ENCODE data around the gene NF2.

The NF2 gene

GRCh38 chr22:29720811-29721323, 117.4 kb downstream of the NF2 start:
- no peaks in the 10 kb centered on the region for H3K9me3 ChIP-seq (ENCODE audit: insufficient read depth, low read depth, low read length)
- no peaks in the 10 kb centered on the region for H3K9me2 ChIP-seq (replicated peaks; ENCODE audit: low read depth, low read length)
- H3K4me3 ChIP-seq (ENCODE audit: low read length, poor library complexity, severe bottlenecking): no peak overlapping the region
- H3K27me3 ChIP-seq (ENCODE audit: insufficient read depth, low read length, poor library complexity, severe bottlenecking): no peaks in the 10 kb centered on the region
- H3K79me2 ChIP-seq (ENCODE audit: insufficient read depth, low read length): no peaks in the 10 kb centered on the region
- H3K4me1 ChIP-seq (ENCODE audit: insufficient read depth, low read length, poor library complexity, severe bottlenecking): no peaks in the 10 kb centered on the region
- H4K20me1 ChIP-seq (ENCODE audit: insufficient read depth, low read length, poor library complexity, severe bottlenecking): no peaks in the 10 kb centered on the region
- H3K9ac ChIP-seq (ENCODE audit: low read depth, low read length, poor library complexity, severe bottlenecking): no peak overlapping the region
- H3K4me2 ChIP-seq (ENCODE audit: low read depth, low read length, poor library complexity, severe bottlenecking): no peak overlapping the region
- no peak for TF ChIP-seq EZH2phosphoT487 (IDR thresholded peaks at IDR 0.05; ENCODE audit: borderline replicate concordance)
- TF ChIP-seq, protein P1, sequence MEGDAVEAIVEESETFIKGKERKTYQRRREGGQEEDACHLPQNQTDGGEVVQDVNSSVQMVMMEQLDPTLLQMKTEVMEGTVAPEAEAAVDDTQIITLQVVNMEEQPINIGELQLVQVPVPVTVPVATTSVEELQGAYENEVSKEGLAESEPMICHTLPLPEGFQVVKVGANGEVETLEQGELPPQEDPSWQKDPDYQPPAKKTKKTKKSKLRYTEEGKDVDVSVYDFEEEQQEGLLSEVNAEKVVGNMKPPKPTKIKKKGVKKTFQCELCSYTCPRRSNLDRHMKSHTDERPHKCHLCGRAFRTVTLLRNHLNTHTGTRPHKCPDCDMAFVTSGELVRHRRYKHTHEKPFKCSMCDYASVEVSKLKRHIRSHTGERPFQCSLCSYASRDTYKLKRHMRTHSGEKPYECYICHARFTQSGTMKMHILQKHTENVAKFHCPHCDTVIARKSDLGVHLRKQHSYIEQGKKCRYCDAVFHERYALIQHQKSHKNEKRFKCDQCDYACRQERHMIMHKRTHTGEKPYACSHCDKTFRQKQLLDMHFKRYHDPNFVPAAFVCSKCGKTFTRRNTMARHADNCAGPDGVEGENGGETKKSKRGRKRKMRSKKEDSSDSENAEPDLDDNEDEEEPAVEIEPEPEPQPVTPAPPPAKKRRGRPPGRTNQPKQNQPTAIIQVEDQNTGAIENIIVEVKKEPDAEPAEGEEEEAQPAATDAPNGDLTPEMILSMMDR (conservative IDR thresholded peaks at IDR 0.05; ENCODE audit: low read length): no peak
- no peak overlapping the region for H2AFZ ChIP-seq (ENCODE audit: low read length)
- H3K36me3 ChIP-seq (ENCODE audit: insufficient read depth, low read length): no peaks in the 10 kb centered on the region
- H3F3A ChIP-seq (ENCODE audit: low read depth): no peaks in the 10 kb centered on the region

- Histone ChIP-seq H3K79me2 (ENCODE audit: insufficient read depth, low read length) (no peaks in the 10 kb centered on the region), H3K4me2 (ENCODE audit: low read depth, low read length, poor library complexity, severe bottlenecking) (no peak overlapping the region), H3K9ac (ENCODE audit: low read depth, low read length, poor library complexity, severe bottlenecking) (no peak overlapping the region), H3K9me3 (ENCODE audit: insufficient read depth, low read depth, low read length) (no peaks in the 10 kb centered on the region), H3K4me1 (ENCODE audit: insufficient read depth, low read length, poor library complexity, severe bottlenecking) (no peaks in the 10 kb centered on the region), H3K36me3 (ENCODE audit: insufficient read depth, low read length) (no peaks in the 10 kb centered on the region), H3K27me3 (ENCODE audit: insufficient read depth, low read length, poor library complexity, severe bottlenecking) (no peaks in the 10 kb centered on the region), H2AFZ (ENCODE audit: low read length) (no peak overlapping the region), H3K9me2 (replicated peaks; ENCODE audit: low read depth, low read length) (no peaks in the 10 kb centered on the region), H4K20me1 (ENCODE audit: insufficient read depth, low read length, poor library complexity, severe bottlenecking) (no peaks in the 10 kb centered on the region), H3F3A (ENCODE audit: low read depth) (no peaks in the 10 kb centered on the region), H3K4me3 (ENCODE audit: low read length, poor library complexity, severe bottlenecking) (no peak overlapping the region)
- no peak for TF ChIP-seq EZH2phosphoT487 (IDR thresholded peaks at IDR 0.05; ENCODE audit: borderline replicate concordance)
- TF ChIP-seq, protein P1 (conservative IDR thresholded peaks at IDR 0.05; ENCODE audit: low read length): no peak
These were observed 118.7 kb downstream of the NF2 start for GRCh38 chr22:29722151-29722550.

GRCh38 chr22:29722587-29722986, 119.2 kb downstream of the NF2 start:
- Histone ChIP-seq H3K36me3 (ENCODE audit: insufficient read depth, low read length) (no peaks in the 10 kb centered on the region), H2AFZ (ENCODE audit: low read length) (no peak overlapping the region), H3K9me3 (ENCODE audit: insufficient read depth, low read depth, low read length) (no peaks in the 10 kb centered on the region), H3K4me1 (ENCODE audit: insufficient read depth, low read length, poor library complexity, severe bottlenecking) (no peaks in the 10 kb centered on the region), H3K4me3 (ENCODE audit: low read length, poor library complexity, severe bottlenecking) (no peak overlapping the region), H3K9me2 (replicated peaks; ENCODE audit: low read depth, low read length) (no peaks in the 10 kb centered on the region), H4K20me1 (ENCODE audit: insufficient read depth, low read length, poor library complexity, severe bottlenecking) (no peaks in the 10 kb centered on the region), H3F3A (ENCODE audit: low read depth) (no peaks in the 10 kb centered on the region), H3K9ac (ENCODE audit: low read depth, low read length, poor library complexity, severe bottlenecking) (no peak overlapping the region), H3K27me3 (ENCODE audit: insufficient read depth, low read length, poor library complexity, severe bottlenecking) (no peaks in the 10 kb centered on the region), H3K4me2 (ENCODE audit: low read depth, low read length, poor library complexity, severe bottlenecking) (no peak overlapping the region), H3K79me2 (ENCODE audit: insufficient read depth, low read length) (no peaks in the 10 kb centered on the region)
- TF ChIP-seq, protein P1 (conservative IDR thresholded peaks at IDR 0.05; ENCODE audit: low read length): no peak
- no peak for TF ChIP-seq EZH2phosphoT487 (IDR thresholded peaks at IDR 0.05; ENCODE audit: borderline replicate concordance)
